Activated CD4-positive, alpha-beta memory T cell treated with anti-CD3 and anti-CD28 coated beads for 36 hours (primary cell): ENCODE data around the gene SH3GL3. TPM values are rescaled to one million over a fixed set of nuclear protein-coding genes. Genes with fewer than 3 reads are reported as not detected.

ENCODE experiments used
- CTCF ChIA-PET: fragments of 350-600 bp; sonication (Branson Sonifier 250); formaldehyde crosslinking; loops from one replicate; lab custom pipeline; 2021; ENCODE audit warnings: antibody characterized with exemption, inconsistent platforms; lab: Charles Lee
- POLR2A ChIA-PET: fragments of 350-600 bp; sonication (Branson Sonifier 250); formaldehyde crosslinking; loops from one replicate; lab custom pipeline; 2021; ENCODE audit warnings: antibody characterized with exemption; lab: Charles Lee
- DNase-seq: peaks from one replicate; pipeline ENCODE4 v3.0.0-alpha.2; 2020
- H3K27ac Mint-ChIP-seq: one replicate; pipeline ENCODE4 v1.8.0; 2021; ENCODE audit warnings: mixed read lengths
- H3K27me3 Mint-ChIP-seq: one replicate; pipeline ENCODE4 v1.8.0; 2021; ENCODE audit warnings: mixed read lengths
- H3K36me3 Mint-ChIP-seq: one replicate; pipeline ENCODE4 v1.8.0; 2021; ENCODE audit warnings: mixed read lengths
- H3K4me1 Mint-ChIP-seq: one replicate; pipeline ENCODE4 v1.8.0; 2021; ENCODE audit warnings: low read depth, mixed read lengths
- H3K4me3 Mint-ChIP-seq: one replicate; pipeline ENCODE4 v1.8.0; 2021; ENCODE audit warnings: mild to moderate bottlenecking, mixed read lengths
- H3K9me3 Mint-ChIP-seq: one replicate; pipeline ENCODE4 v1.8.0; 2021; ENCODE audit warnings: mixed read lengths
- intact Hi-C: fragments of 100-400 bp; cut with micrococcal nuclease; formaldehyde crosslinking; loops from one replicate; pipeline ENCODE4 v1.15.1; 2023
- total RNA-seq, 2 experiments: library from RNA; stranded (reverse); gene quantifications; one replicate each; pipeline ENCODE4 v1.2.3, GENCODE V29; 2021

The SH3GL3 gene
- total RNA-seq, 2 experiments from 2014 or later: not detected

- H3K27ac Mint-ChIP-seq: no peak overlapping the region
- no peaks in the 10 kb centered on the region for H3K4me1 Mint-ChIP-seq
- peaks cover 22% of the 10 kb centered on the region for H3K27me3 Mint-ChIP-seq
- H3K9me3 Mint-ChIP-seq: no peaks in the 10 kb centered on the region
- POLR2A ChIA-PET: no interaction called here
- H3K36me3 Mint-ChIP-seq: no peaks in the 10 kb centered on the region
- no peak for DNase-seq
- H3K4me3 Mint-ChIP-seq: no peak overlapping the region
- CTCF ChIA-PET: no interaction called here
- intact Hi-C loops: no loop called here
Observed at GRCh38 chr15:83653288-83653638, 206.1 kb downstream of the SH3GL3 start.

- intact Hi-C loops: no loop called here
- no peaks in the 10 kb centered on the region for H3K36me3 Mint-ChIP-seq
- H3K27ac Mint-ChIP-seq: no peak within 1 kb of the TSS
- ChIA-PET POLR2A (no interaction called here), CTCF (no interaction called here)
- no peaks in the 10 kb centered on the region for H3K4me1 Mint-ChIP-seq
- DNase-seq: no peak
- H3K9me3 Mint-ChIP-seq: no peaks in the 10 kb centered on the region
- peaks cover 22% of the 10 kb centered on the region for H3K27me3 Mint-ChIP-seq
- no peak within 1 kb of the TSS for H3K4me3 Mint-ChIP-seq
Observed at GRCh38 chr15:83653639-83654378, 206.7 kb downstream of the SH3GL3 start, which contains the start of gene ADAMTSL3. TSS of gene ADAMTSL3 (plus strand) at chr15:83654123. CDS start at chr15:83655762, 1,639 bp downstream.

- POLR2A ChIA-PET: no interaction called here
- CTCF ChIA-PET: no interaction called here
- H3K9me3 Mint-ChIP-seq: no peaks in the 10 kb centered on the region
- H3K4me1 Mint-ChIP-seq: no peaks in the 10 kb centered on the region
- intact Hi-C loops: no loop called here
- H3K27me3 Mint-ChIP-seq: peaks cover 22% of the 10 kb centered on the region
- DNase-seq: no peak
- no peaks in the 10 kb centered on the region for H3K36me3 Mint-ChIP-seq
- no peak overlapping the region for H3K27ac Mint-ChIP-seq
- H3K4me3 Mint-ChIP-seq: no peak overlapping the region
Observed at GRCh38 chr15:83654379-83655236, 207.5 kb downstream of the SH3GL3 start.

GRCh38 chr15:83655237-83655616 is 208.1 kb downstream of the SH3GL3 start:
- no peaks in the 10 kb centered on the region for H3K36me3 Mint-ChIP-seq
- intact Hi-C loops: no loop called here
- no peaks in the 10 kb centered on the region for H3K4me1 Mint-ChIP-seq
- POLR2A ChIA-PET: no interaction called here
- peaks cover 21% of the 10 kb centered on the region for H3K27me3 Mint-ChIP-seq
- CTCF ChIA-PET: no interaction called here
- no peaks in the 10 kb centered on the region for H3K9me3 Mint-ChIP-seq
- H3K4me3 Mint-ChIP-seq: no peak overlapping the region
- H3K27ac Mint-ChIP-seq: no peak overlapping the region
- DNase-seq: no peak

GRCh38 chr15:83656192-83656591 is 209.1 kb downstream of the SH3GL3 start:
- no peak overlapping the region for H3K4me3 Mint-ChIP-seq
- H3K36me3 Mint-ChIP-seq: no peaks in the 10 kb centered on the region
- H3K9me3 Mint-ChIP-seq: no peaks in the 10 kb centered on the region
- no peaks in the 10 kb centered on the region for H3K4me1 Mint-ChIP-seq
- CTCF ChIA-PET: interaction anchor here (1.4 kb wide), 1 partner anchor 10 kb away, joined by 3 read pairs; no protein-coding TSS in a partner anchor
- no peak for DNase-seq
- no peak overlapping the region for H3K27ac Mint-ChIP-seq
- peaks cover 21% of the 10 kb centered on the region for H3K27me3 Mint-ChIP-seq
- POLR2A ChIA-PET: no interaction called here
- intact Hi-C loops: no loop called here

GRCh38 chr15:83656943-83657528 is 209.9 kb downstream of the SH3GL3 start:
- Mint-ChIP-seq H3K9me3 (no peaks in the 10 kb centered on the region), H3K36me3 (no peaks in the 10 kb centered on the region), H3K4me3 (no peak overlapping the region), H3K27ac (no peak overlapping the region), H3K27me3 (peaks cover 19% of the 10 kb centered on the region), H3K4me1 (no peaks in the 10 kb centered on the region)
- intact Hi-C loops: no loop called here
- ChIA-PET POLR2A (no interaction called here), CTCF (interaction anchor here (1.4 kb wide), 1 partner anchor 11 kb away, joined by 3 read pairs; no protein-coding TSS in a partner anchor)
- no peak for DNase-seq

- POLR2A ChIA-PET: interaction anchor here (0.6 kb wide), 1 partner anchor 34 kb away, joined by 5 read pairs; no protein-coding TSS in a partner anchor
- Mint-ChIP-seq H3K9me3 (peaks cover under 1% of the 10 kb centered on the region), H3K4me3 (no peak overlapping the region), H3K36me3 (no peaks in the 10 kb centered on the region), H3K27me3 (peaks cover 16% of the 10 kb centered on the region), H3K27ac (no peak overlapping the region), H3K4me1 (no peaks in the 10 kb centered on the region)
- intact Hi-C loops: no loop called here
- CTCF ChIA-PET: interaction anchor here (1.4 kb wide), 1 partner anchor 11 kb away, joined by 3 read pairs; no protein-coding TSS in a partner anchor
- DNase-seq: no peak
Observed at GRCh38 chr15:83657549-83657948, 210.4 kb downstream of the SH3GL3 start.

- Mint-ChIP-seq H3K4me3 (no peak overlapping the region), H3K36me3 (no peaks in the 10 kb centered on the region), H3K4me1 (no peaks in the 10 kb centered on the region), H3K9me3 (peaks cover 3% of the 10 kb centered on the region), H3K27me3 (peaks cover 8% of the 10 kb centered on the region), H3K27ac (no peak overlapping the region)
- intact Hi-C loops: no loop called here
- DNase-seq: no peak
- POLR2A ChIA-PET: no interaction called here
- CTCF ChIA-PET: no interaction called here
Observed at GRCh38 chr15:83658430-83659416, 211.6 kb downstream of the SH3GL3 start.

GRCh38 chr15:83659417-83659812 is 212.3 kb downstream of the SH3GL3 start:
- ChIA-PET CTCF (no interaction called here), POLR2A (no interaction called here)
- no peak for DNase-seq
- H3K27ac Mint-ChIP-seq: no peak overlapping the region
- intact Hi-C loops: no loop called here
- peaks cover 3% of the 10 kb centered on the region for H3K9me3 Mint-ChIP-seq
- no peaks in the 10 kb centered on the region for H3K4me1 Mint-ChIP-seq
- H3K36me3 Mint-ChIP-seq: no peaks in the 10 kb centered on the region
- H3K4me3 Mint-ChIP-seq: no peak overlapping the region
- peaks cover 7% of the 10 kb centered on the region for H3K27me3 Mint-ChIP-seq

- Mint-ChIP-seq H3K27me3 (no peaks in the 10 kb centered on the region), H3K27ac (no peak overlapping the region), H3K4me1 (no peaks in the 10 kb centered on the region), H3K36me3 (no peaks in the 10 kb centered on the region), H3K9me3 (peaks cover 3% of the 10 kb centered on the region), H3K4me3 (no peak overlapping the region)
- ChIA-PET POLR2A (no interaction called here), CTCF (no interaction called here)
- intact Hi-C loops: no loop called here
- DNase-seq: no peak
Observed at GRCh38 chr15:83665480-83665879, 218.3 kb downstream of the SH3GL3 start.
